ENCODE measurements around the gene NXNL1.
A peak's percentile ranks its signal among the peaks of the same experiment; 100 is the strongest.
"Not testable (repeated sequence)": the region's sequence is repeated elsewhere in the genome, so short reads cannot be mapped to it uniquely, and the experiment has no call there.

Gene NXNL1, protein sequence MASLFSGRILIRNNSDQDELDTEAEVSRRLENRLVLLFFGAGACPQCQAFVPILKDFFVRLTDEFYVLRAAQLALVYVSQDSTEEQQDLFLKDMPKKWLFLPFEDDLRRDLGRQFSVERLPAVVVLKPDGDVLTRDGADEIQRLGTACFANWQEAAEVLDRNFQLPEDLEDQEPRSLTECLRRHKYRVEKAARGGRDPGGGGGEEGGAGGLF

DNA sequence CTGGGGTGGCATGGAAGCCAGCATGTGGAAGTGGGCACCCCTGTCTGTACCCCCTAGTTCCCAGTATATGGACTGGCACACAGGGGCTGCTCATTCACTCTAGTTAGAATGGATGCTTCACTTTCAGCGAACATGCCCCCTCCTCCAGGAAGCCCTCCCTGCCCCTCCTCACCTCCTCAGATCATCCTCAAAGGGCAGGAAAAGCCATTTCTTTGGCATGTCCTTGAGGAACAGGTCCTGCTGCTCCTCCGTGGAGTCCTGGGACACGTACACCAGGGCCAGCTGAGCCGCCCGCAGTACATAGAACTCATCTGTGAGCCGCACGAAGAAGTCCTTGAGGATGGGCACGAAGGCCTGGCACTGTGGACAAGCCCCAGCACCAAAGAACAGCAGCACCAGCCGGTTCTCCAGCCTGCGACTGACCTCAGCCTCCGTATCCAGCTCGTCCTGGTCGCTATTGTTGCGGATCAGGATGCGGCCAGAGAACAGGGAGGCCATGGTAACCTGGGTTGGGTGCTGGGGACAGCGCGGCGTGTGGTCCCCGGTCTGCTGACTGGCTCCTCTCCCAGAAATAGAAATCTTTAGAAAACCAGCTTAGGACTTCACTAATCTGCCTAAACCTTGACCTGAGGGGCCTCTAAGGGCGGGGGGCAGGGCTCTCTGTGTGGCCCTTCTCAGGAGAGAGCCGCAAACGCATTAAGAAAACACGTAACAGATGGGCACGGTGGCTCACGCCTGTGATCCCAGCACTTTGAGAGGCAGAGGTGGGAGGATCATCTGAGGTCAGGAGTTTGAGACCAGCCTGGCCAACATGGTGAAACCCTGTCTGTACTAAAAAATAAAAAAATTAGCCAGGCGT, at the start of gene NXNL1:
TSS of gene NXNL1 (minus strand) at position 555 of the 859 bp plus-strand sequence. CDS start at position 498, 57 bp downstream.
- DNase-seq (ENCODE audit: low read depth), result no peak

DNA sequence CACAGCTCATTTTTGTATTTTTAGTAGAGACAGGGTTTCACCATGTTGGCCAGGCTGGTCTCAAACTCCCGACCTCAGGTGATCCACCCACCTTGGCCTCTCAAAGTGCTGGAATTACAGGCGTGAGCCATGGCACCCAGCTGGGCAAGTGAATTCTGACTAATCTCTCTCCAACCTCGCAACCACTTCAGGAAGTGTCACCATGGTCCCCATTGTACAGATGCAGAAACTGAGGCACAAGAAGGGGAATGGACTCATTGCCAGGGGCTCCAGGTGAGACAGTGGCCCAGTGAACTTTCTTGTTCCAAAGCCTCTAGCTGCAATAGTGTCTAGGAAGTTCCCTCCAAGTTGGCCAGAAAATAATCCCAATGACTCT, 47.8 kb upstream of the NXNL1 start:
- not testable (repeated sequence) for DNase-seq (ENCODE audit: low read depth)

DNA sequence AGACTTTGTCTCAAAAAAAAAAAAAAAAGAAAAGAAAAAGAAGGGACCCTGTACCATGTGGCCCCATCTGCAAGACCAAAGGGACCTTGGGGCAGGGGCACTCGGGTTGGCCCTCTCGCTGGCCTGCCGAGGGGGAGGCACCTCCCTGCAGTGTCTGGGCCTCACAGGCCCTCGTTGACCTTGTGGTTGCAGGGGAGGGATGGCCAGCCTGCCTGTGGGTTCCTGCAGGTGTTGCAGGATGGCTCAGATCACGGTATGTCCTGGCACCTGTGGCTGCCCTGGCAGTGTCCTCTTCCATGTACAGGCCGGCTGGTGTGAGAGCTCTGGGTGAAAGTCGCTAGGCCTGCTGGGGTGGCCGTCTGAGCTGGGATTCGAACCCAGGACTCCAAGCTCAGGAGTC, 46.0 kb upstream of the NXNL1 start:
- no peak for DNase-seq (ENCODE audit: low read depth)

DNA sequence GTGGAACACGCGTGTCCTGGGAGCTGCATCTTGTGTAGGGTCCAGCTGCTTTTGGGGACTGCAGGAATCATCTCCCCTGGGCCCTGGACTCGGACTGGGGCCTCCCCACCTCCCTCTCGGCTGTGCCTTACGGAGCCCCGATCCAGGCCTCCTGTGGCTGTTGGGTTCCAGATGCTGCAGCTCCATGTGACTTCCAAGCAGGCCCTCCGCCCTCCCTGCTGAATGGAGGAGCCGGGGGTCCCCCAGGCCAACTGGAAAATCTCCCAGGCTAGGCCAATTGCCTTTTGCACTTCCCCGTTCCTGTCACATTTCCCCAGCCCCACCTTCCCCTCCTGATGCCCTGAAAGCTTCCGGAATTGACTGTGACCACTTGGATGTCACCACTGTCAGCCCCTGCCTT, 44.5 kb upstream of the NXNL1 start:
- no peak for DNase-seq (ENCODE audit: low read depth)

DNA sequence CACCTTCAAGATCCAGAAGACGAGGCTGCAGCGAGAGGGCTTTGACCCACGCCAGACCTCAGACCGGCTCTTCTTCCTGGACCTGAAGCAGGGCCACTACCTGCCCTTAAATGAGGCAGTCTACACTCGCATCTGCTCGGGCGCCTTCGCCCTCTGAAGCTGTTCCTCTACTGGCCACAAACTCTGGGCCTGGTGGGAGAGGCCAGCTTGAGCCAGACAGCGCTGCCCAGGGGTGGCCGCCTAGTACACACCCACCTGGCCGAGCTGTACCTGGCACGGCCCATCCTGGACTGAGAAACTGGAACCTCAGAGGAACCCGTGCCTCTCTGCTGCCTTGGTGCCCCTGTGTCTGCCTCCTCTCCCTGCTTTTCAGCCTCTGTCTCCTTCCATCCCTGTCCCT, 43.7 kb upstream of the NXNL1 start:
- DNase-seq (ENCODE audit: low read depth), result no peak

DNA sequence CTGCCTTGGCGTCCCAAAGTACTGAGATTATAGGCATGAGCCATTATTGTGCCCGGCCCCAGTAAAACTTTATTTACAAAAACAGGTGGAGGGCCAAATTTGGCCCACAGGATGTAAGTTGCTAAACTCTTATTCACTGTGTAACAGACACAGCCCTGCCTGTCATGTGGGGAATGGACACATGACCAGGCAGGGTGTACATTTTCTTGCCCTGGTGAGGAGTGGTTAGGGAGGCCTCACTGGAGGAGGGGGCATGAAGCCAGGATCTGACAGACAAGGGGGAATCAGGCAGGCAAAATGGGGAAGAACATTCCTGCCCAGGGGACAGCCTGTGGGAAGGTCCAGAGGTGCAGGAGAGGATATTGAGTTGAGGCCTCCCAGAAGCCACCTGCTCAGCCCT, 43.3 kb upstream of the NXNL1 start:
- DNase-seq (ENCODE audit: low read depth), result no peak

DNA sequence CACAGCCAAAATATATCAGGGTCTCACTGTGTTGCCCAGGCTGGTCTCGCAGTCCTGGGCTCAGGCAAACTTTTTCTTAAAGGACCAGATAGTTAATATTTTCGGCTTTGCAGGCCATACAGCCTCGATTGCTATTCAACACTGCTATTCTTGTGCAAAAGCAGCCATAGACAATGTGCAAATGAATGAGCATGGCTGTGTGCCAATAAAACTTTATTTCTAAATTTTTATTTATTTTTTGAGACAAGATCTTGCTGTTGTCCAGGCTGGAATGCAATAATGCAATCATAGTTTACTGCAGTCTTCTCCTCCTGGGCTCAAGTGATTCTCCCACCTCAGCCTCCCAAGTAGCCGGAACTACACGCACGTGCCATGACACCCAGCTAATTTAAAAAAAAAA, 42.5 kb upstream of the NXNL1 start:
- DNase-seq (ENCODE audit: low read depth), result no peak

DNA sequence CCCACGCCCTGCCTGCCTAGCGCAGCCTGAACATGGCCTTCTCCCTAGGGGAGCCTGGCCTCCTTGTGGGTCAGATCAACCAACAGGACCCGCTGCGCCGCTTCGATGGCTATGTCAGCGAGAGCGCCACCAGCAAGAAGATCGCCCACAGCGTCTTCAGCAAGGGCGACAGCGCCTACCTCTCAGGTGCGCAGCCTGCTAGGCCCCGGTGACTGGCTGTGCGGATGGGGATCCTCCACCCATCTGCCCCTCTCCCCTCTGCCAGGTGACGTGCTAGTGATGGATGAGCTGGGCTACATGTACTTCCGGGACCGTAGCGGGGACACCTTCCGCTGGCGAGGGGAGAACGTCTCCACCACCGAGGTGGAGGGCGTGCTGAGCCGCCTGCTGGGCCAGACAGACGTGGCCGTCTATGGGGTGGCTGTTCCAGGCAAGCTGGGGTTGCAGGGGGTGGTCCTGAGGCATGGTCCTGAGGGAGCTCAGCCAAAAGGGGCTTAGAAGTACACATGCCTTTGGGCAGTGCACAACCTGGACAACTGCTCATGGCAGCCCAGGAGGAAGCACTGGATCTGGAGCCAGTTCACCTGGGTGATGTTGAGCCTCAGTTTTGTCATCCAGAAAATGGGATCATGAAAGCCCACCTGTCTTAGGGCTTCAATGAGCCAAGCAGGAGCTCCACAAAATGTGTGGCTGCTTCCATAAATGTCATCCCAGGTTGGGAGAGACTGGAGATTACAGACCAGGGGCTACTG, 39.9 kb upstream of the NXNL1 start:
- DNase-seq (ENCODE audit: low read depth), result no peak

DNA sequence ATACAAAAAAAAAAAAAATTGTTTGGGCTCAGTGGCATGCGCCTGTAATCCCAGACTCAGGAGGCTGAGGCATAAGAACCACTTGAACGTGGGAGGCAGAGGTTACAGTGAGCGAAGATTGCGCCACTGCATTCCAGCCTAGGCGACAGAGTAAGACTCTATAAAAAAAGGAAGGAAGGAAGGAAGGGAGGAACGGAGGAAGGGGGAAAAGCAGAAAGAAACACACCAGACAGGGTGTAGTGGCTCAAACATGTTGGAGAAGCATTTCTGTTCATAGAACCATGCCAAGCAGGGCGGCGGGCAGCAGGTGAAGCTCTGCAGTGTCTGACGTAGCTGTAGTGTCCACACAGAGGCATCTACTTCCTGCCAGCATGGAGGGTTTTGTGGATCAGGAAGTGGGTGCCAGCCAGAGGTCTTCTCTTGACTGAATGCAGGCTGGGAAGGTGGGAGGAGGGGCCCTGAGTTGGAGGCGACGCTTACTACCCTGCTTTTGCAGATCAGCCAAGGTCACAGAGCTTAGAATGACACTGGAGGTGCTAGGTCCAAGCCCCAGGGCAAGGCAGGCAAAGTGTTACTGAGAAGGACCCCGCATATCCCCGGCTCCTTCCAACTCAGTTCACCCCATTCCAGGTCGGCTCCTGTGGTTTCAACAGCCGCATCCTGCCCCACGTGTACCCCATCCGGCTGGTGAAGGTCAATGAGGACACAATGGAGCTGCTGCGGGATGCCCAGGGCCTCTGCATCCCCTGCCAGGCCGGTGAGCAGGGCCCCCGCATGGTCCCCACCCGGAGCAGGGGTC, 39.1 kb upstream of the NXNL1 start:
- DNase-seq (ENCODE audit: low read depth), result peak; percentile 47

DNA sequence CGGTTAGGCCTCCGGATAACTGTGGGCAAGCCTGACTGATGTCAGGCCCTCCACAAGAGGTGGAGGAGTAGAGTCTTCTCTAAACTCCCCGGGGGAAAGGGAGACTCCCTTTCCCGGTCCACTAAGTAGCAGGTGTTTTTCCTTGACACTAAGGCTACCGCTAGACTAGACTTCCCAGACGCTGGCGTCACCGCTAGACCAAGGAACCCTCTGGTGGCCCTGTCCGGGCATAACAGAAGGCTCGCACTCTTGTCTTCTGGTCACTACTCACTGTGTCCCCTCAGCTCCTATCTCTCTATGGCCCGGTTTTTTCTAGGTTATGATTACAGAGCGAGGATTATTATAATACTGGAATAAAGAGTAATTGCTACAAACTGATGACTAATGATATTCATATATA, 38.3 kb upstream of the NXNL1 start:
- not testable (repeated sequence) for DNase-seq (ENCODE audit: low read depth)

DNA sequence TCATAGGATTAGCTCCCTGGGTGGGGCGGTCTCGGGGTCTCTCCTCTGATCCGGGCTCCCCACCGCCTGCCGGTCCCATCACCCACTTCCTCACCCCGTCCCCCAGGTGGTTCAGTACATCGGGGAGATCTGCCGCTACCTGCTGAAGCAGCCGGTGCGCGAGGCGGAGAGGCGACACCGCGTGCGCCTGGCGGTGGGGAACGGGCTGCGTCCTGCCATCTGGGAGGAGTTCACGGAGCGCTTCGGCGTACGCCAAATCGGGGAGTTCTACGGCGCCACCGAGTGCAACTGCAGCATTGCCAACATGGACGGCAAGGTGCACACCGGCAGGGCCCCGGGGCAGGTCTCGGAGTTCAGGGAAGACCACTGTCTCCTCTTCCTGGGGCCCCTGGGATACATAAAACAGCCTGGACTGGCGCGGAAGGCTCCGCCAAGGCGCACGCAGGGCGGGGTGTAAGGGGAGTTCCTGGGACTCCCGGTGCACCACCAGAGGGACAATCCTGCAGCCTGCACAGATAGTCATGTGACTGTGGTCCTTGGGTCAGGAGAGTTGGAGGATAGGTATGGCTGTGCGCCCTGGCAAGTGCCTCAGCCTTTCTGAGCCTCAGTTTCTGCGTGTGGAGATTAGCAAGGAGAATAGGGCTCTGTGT, 36.5 kb upstream of the NXNL1 start:
- DNase-seq (ENCODE audit: low read depth), result no peak

DNA sequence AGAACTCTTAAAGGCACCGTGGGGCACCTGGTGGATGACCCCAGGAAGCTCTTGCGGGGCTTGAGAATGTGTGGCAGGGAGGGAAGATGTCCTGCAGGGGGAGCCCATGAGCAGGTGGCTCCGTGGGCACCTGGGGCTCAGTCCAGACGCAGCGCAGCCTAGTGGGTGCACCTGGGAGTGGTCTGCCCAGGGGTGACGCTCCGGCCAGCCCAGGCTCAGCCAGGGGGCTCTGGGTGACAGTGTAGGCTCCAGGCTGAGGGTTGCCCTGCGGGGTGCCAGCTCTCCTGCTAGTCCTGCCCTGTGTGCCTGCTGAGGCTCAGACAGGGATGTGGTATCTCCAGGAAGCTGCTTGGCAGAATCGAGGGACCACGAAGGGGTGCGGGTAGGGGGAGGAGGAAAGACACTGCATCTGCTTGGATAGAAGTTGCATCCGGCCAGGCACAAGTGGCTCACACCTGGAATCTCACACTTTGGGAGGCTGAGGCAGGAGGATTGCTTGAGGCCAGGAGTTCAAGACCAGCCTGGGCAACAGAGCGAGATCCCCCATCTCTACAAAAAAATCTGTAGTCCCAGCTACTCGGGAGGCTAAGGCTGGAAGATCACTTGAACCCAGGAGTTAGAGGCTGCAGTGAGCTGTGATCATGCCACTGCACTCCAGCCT, 35.7 kb upstream of the NXNL1 start:
- DNase-seq (ENCODE audit: low read depth), result peak; percentile 62

DNA sequence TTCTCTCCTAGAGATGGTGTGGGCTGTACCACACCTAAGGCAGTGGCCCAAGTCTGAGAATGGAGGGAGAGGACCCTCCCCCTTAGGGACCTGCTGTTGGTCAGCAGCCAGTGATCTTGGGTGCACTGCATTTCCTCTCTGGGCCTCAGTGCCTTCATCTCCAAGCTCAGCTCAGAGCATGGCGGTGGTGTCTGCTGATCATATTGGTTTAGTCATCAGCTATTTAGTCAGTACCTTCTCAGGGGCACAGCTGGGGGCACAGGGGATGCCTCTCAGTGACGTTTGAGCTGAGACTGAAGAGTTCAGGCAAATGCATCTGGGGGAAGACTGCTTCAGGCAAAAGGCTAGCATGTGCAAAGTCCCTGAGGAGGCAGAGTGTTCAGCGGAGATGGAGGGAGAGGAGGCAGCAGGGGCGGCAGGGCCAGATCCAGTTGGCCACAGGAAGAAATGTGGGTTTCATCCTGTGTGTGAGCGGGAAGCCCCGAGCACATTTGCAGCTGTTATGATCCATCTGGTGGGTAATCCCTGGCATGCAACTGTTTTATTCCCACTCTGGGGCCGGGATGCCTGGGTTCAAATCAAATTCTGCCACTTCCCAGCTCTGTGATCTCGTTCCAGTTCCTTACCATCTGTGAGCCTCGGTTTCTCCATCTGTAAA, 35.0 kb upstream of the NXNL1 start:
- no peak for DNase-seq (ENCODE audit: low read depth)

DNA sequence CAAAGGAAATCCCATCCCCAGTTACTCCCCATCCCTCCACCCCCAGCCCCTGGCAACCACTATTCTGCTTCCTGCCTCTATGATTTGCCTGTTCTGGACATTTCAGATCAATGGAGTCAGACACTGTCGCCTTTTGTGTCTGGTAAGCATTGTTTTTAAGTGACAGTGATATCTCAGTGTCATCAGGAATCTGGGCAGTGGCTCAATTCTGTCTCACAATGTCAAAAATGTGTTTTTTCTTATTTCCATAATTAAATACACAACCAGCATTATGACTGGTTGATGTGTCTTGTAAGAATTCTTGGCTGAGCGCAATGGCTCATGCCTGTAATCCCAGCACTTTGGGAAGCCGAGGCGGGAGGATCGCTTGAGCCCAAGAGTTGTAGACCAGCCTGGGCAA, 30.6 kb upstream of the NXNL1 start:
- DNase-seq (ENCODE audit: low read depth), result no peak

DNA sequence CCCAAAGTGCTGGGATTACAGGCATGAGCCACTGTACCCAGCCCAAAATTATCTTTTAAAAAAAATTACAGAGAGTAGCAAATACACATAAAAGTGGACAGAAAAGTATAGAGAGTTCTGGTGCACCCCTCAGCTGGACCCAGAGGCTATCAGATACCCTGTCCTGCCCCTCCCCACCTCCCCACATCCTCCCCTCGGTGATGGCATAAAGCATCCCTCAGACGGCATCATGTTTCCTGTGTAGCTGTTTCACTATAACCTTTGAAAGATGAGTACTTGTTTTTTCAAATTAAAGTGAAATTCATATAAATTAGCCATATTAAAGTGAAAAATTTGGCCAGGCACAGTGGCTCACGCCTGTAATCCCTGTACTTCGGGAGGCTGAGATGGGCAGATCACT, 29.7 kb upstream of the NXNL1 start:
- no peak for DNase-seq (ENCODE audit: low read depth)

DNA sequence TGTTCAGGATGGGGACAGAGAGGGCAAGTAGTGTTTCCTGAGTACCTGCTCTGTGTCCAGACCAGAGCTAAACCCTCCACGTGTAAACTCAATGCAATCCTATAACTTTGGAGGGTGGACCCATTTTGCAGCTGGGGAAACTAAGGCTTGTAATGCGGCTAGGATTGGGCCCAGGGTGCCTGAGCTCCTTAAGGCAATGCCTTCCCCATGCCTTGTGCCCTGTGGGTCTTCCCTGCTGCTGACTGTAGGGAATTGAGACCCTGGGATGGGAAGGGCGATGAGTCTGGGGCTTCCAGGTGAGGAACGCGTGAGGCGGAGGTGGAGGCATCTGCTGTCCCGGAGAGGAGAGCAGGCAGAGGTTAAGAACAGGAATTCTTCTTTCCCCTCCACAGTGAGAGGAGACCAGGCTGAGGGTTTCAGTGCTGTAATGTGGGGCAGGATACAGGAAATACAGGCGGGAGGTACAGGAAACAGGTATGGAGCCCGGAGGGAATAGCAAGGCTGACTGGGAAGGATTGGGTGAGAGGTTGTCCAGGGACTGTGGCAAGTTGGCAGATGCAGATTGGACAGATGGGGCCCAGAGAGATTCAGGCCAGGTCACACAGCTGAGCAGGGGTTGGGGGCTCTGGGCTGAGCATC, 28.8 kb upstream of the NXNL1 start:
- DNase-seq (ENCODE audit: low read depth), result no peak

DNA sequence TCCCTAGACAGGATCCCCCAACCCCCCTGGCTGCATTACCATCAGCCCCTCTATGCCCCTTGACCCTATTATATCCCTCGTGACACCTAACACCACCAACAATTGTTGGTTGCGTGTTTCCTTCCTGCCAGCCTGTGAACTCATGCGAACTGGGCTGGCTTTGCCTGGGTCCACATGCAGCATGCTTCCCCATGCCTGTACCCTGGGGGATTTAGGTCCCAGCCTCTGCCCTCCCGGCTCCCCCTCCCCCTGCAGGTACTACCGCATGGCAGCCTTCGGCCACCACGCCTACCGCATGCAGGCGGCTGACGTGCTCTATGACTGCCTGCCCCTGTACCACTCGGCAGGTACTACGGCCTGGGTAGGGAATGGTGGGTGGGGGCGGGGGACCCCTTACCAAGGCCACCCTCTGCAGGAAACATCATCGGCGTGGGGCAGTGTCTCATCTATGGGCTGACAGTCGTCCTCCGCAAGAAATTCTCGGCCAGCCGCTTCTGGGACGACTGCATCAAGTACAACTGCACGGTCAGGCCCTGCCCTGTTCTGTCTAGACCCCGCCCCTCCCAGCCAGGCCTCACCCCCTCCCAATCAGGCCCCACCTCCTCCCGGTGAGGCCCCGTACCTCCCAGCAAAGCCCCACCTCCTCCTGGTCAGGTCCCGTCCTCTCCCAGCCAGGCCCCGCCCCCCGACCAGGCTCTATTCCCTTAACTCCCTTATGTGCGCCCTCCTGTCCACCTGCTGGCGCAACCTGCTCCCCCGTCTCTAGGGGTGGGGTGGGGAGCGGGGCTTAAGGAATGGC, 28.1 kb upstream of the NXNL1 start:
- DNase-seq (ENCODE audit: low read depth), result no peak

DNA sequence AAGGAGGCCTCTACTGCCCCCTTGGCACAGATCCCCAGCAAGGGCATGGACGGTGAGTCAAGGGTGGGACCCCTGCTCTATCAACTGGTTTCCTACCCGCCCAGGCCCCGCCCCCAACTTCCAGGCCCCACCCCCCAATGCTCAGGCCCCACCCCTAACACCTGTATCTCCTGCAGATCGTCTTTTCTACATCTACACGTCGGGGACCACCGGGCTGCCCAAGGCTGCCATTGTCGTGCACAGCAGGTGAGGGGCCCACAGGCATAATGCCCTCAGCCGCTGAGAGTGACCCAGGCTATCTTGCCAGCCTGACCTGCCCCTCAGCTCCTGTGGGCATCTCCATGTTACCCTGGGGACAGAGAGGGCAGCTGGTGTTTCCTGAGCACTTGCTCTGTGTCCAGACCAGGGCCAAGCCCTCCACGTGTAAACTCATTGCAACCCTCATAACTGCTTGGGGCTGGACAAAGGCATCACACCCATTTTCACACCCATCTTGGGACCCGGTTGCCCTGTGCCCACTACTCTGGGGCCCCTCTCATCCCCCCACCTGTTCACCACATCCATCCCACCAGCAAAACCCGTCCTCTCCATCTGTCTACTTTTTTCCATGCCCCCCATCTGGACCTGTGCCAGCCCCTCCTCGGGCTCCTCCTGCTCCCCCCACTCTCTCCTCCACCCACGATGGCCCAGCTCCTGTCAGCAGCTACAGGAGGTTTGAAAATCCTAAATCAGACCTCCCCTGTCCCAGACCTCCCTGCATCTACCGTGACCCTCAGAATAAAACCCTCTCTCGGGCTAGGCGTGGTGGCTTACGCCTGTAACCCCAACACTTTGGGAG, 26.8 kb upstream of the NXNL1 start:
- DNase-seq (ENCODE audit: low read depth), result no peak
